SU-DHL-6 (cell line): ENCODE results near the gene HELZ.

ENCODE experiments used
- H2AFZ ChIP-seq: fragments of 200-600 bp; sonication (generic); 2 replicates; pipeline ENCODE4 v1.6.1; 2014; ENCODE audit warnings: low read depth, mild to moderate bottlenecking, moderate library complexity, mixed read lengths, antibody characterized with exemption, low read length; ENCODE audit not compliant: severe bottlenecking
- H3F3A ChIP-seq: fragments of 200-600 bp; shearing (Covaris generic); 2 replicates; pipeline ENCODE4 v1.6.0; 2016; ENCODE audit warnings: antibody characterized with exemption, mild to moderate bottlenecking; ENCODE audit not compliant: insufficient read depth
- H3K27ac ChIP-seq: fragments of 200-600 bp; sonication (generic); 2 replicates; pipeline ENCODE4 v1.5.1; 2016; ENCODE audit warnings: low read depth, mild to moderate bottlenecking, low read length, moderate library complexity, mixed read lengths
- H3K27me3 ChIP-seq: fragments of 200-600 bp; sonication (generic), shearing (Covaris generic); 2 replicates; pipeline ENCODE4 v1.6.0; 2014; ENCODE audit warnings: mild to moderate bottlenecking, low read length
- H3K36me3 ChIP-seq: fragments of 200-600 bp; sonication (generic); 2 replicates; pipeline ENCODE4 v1.6.1; 2014; ENCODE audit warnings: mild to moderate bottlenecking, low read length, mixed read lengths
- H3K4me2 ChIP-seq: fragments of 300-600, 200-600 bp; shearing (Covaris generic), sonication (generic); 2 replicates; pipeline ENCODE4 v1.6.0; 2014; ENCODE audit warnings: low read length, low read depth, mild to moderate bottlenecking; ENCODE audit not compliant: poor library complexity, severe bottlenecking
- H3K4me3 ChIP-seq: fragments of 200-600 bp; sonication (generic); 2 replicates; pipeline ENCODE4 v1.5.1; 2014; ENCODE audit warnings: antibody characterized with exemption, low read length, mild to moderate bottlenecking, mixed read lengths; ENCODE audit not compliant: insufficient read depth, poor library complexity, severe bottlenecking
- H3K79me2 ChIP-seq: fragments of 200-600 bp; sonication (generic); 2 replicates; pipeline ENCODE4 v1.6.1; 2014; ENCODE audit warnings: mild to moderate bottlenecking, low read length, moderate library complexity; ENCODE audit not compliant: insufficient read depth
- H3K9ac ChIP-seq: fragments of 200-600 bp; sonication (generic); 2 replicates; pipeline ENCODE4 v1.7.0; 2014; ENCODE audit warnings: mild to moderate bottlenecking, low read length
- H3K9me2 ChIP-seq: fragments of 200-600 bp; sonication (generic); replicated peaks from 2 replicates; pipeline ENCODE4 v1.6.1; 2014; ENCODE audit warnings: low read length; ENCODE audit not compliant: insufficient read depth
- H3K9me3 ChIP-seq: fragments of 200-600 bp; sonication (generic); 2 replicates; pipeline ENCODE4 v1.6.1; 2014; ENCODE audit warnings: low read length, mixed read lengths; ENCODE audit not compliant: insufficient read depth
- H4K20me1 ChIP-seq: fragments of 200-600 bp; sonication (generic); 2 replicates; pipeline ENCODE4 v1.6.1; 2014; ENCODE audit warnings: low read depth, mild to moderate bottlenecking, antibody characterized with exemption, low read length, moderate library complexity, mixed read lengths
- CTCF ChIP-seq: fragments of 200-600 bp; sonication (generic); IDR thresholded peaks from one replicate; pipeline ENCODE4 v1.5.1; 2017; ENCODE audit warnings: antibody characterized with exemption, mild to moderate bottlenecking, low read length, moderate library complexity; ENCODE audit not compliant: insufficient read depth, poor library complexity, severe bottlenecking
- EZH2phosphoT487 ChIP-seq: fragments of 200-600 bp; sonication (generic), shearing (Covaris generic); conservative IDR thresholded peaks from 2 replicates; pipeline ENCODE4 v1.6.1; 2018; ENCODE audit warnings: mild to moderate bottlenecking, antibody characterized with exemption, low read length, moderate library complexity, mixed read lengths

The HELZ gene

DNA sequence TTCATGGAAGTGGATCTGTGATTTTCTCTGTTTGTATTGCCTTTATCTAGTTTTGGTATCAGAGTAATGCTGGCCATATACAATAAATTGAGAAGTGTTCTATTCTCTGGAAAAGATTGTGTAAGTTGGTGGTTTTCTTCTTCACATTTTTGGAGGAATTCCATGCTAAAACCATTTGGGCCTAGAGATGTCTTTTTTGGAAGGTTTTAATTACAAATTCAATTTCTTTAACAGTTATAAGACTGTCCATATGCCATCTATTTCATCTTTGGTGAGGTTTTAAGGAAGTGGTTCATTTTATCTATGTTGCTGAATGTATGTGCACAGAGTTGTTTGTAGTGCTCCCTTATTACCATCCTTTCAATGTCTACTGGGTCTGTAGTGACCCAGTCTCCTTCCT is 154.7 kb downstream of the HELZ start:
- Histone ChIP-seq H3K9ac (no peak overlapping the region), H3K9me3 (no peaks in the 10 kb centered on the region), H3K27me3 (no peaks in the 10 kb centered on the region), H4K20me1 (no peaks in the 10 kb centered on the region), H3F3A (no peaks in the 10 kb centered on the region), H3K27ac (no peak overlapping the region), H2AFZ (no peak overlapping the region), H3K79me2 (peaks cover 4% of the 10 kb centered on the region; the same call in 1 of the 2 replicates), H3K9me2 (no peaks in the 10 kb centered on the region), H3K4me2 (no peak overlapping the region), H3K4me3 (no peak overlapping the region), H3K36me3 (peaks cover 10% of the 10 kb centered on the region)
- no peak for TF ChIP-seq CTCF
- no peak for TF ChIP-seq EZH2phosphoT487

DNA sequence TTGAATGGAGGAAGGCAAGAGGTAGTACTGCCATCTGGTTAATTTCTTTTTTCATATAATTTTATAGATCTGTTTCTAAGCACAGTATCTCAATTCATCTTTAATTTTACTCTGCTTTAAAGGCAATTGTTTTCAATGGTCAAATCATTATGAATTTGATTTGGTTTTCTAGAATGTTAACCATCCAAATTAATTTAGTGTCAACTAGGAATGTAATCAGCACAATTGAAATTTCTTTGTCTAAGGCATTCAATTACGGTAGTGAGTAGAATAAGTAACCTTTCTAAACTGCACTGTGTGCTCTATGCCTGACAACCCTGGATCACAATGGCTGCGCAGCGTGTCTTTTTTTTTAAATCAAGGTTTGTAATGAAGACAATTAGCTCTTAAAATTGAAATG is 156.4 kb downstream of the HELZ start:
- H3K4me2 ChIP-seq, result no peak overlapping the region
- H4K20me1 ChIP-seq, result no peaks in the 10 kb centered on the region
- no peak for TF ChIP-seq EZH2phosphoT487
- no peak for TF ChIP-seq CTCF
- H2AFZ ChIP-seq, result no peak overlapping the region
- peaks cover 10% of the 10 kb centered on the region for H3K36me3 ChIP-seq
- H3K27ac ChIP-seq, result no peak overlapping the region
- no peaks in the 10 kb centered on the region for H3K9me3 ChIP-seq
- no peaks in the 10 kb centered on the region for H3K9me2 ChIP-seq
- peaks cover 4% of the 10 kb centered on the region; the same call in 1 of the 2 replicates for H3K79me2 ChIP-seq
- H3K9ac ChIP-seq, result no peak overlapping the region
- H3K4me3 ChIP-seq, result no peak overlapping the region
- H3K27me3 ChIP-seq, result no peaks in the 10 kb centered on the region
- no peaks in the 10 kb centered on the region for H3F3A ChIP-seq

DNA sequence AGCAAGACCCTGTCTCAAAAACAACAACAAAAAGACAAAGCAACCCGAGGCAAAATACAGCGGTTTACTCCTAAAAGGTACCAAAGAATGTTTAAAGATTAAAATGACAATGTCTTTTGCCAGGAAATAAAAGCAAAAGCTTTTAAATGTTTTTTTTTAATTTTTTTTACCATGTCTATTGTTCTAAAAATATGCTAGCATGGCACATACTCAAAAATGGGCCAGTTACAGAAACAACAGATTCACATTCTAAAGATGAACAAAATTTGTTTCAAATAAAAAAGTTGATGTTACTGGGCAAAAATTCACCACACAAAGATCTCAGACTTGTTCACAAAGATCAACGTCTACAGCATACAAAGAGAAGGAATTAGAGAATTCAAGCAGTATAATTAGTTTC is 159.6 kb downstream of the HELZ start:
- Histone ChIP-seq H3K9me2 (no peaks in the 10 kb centered on the region), H3K9me3 (no peaks in the 10 kb centered on the region), H3K27me3 (no peaks in the 10 kb centered on the region), H4K20me1 (no peaks in the 10 kb centered on the region; the same call in 1 of the 2 replicates), H3K9ac (no peak overlapping the region), H2AFZ (no peak overlapping the region), H3K4me3 (no peak overlapping the region), H3K27ac (no peak overlapping the region), H3F3A (no peaks in the 10 kb centered on the region), H3K79me2 (peaks cover 4% of the 10 kb centered on the region; the same call in 1 of the 2 replicates), H3K4me2 (no peak overlapping the region), H3K36me3 (peaks cover 10% of the 10 kb centered on the region)
- TF ChIP-seq CTCF, result no peak
- no peak for TF ChIP-seq EZH2phosphoT487

GRCh38 chr17:67082107-67082506 is 162.9 kb downstream of the HELZ start:
- no peaks in the 10 kb centered on the region for H3F3A ChIP-seq
- H2AFZ ChIP-seq, result no peak overlapping the region
- H3K36me3 ChIP-seq, result peaks cover 14% of the 10 kb centered on the region
- no peak overlapping the region for H3K9ac ChIP-seq
- H3K4me3 ChIP-seq, result no peak overlapping the region
- no peak overlapping the region for H3K27ac ChIP-seq
- H3K4me2 ChIP-seq, result no peak overlapping the region
- no peaks in the 10 kb centered on the region; the same call in 1 of the 2 replicates for H4K20me1 ChIP-seq
- no peaks in the 10 kb centered on the region for H3K9me2 ChIP-seq
- no peak for TF ChIP-seq EZH2phosphoT487
- TF ChIP-seq CTCF, result no peak
- H3K9me3 ChIP-seq, result no peaks in the 10 kb centered on the region
- no peaks in the 10 kb centered on the region for H3K27me3 ChIP-seq
- no peaks in the 10 kb centered on the region for H3K79me2 ChIP-seq
